GM19328 (cell line): ENCODE data around the gene NMUR1.

Experiments used
- ATAC-seq: cut with Tn5 transposase; IDR thresholded peaks from one replicate; pipeline ENCODE4 v1.9.1; 2021; ENCODE audit warnings: mild to moderate bottlenecking, moderate library complexity; ENCODE audit not compliant: unreplicated experiment

NMUR1 gene

GRCh38 chr2:231554748-231555545 is 24.7 kb upstream of the NMUR1 start:
- ATAC-seq: no peak

GRCh38 chr2:231554327-231554726 is 24.1 kb upstream of the NMUR1 start:
- ATAC-seq: no peak

- ATAC-seq: no peak
These were observed 22.5 kb upstream of the NMUR1 start for GRCh38 chr2:231552752-231553151.

- ATAC-seq: no peak
These were observed 19.4 kb upstream of the NMUR1 start for GRCh38 chr2:231549446-231550239.

GRCh38 chr2:231548752-231549151 is 18.5 kb upstream of the NMUR1 start:
- ATAC-seq: no peak

GRCh38 chr2:231547315-231548110 is 17.3 kb upstream of the NMUR1 start:
- ATAC-seq: no peak

GRCh38 chr2:231546014-231546715 is 15.9 kb upstream of the NMUR1 start:
- ATAC-seq: no peak

GRCh38 chr2:231545105-231545902 is 15.1 kb upstream of the NMUR1 start:
- peak; percentile 100 for ATAC-seq

- ATAC-seq: no peak
These were observed 11.9 kb upstream of the NMUR1 start for GRCh38 chr2:231542136-231542535.

GRCh38 chr2:231541645-231542044 is 11.4 kb upstream of the NMUR1 start:
- ATAC-seq: no peak

- no peak for ATAC-seq
These were observed 9.7 kb upstream of the NMUR1 start for GRCh38 chr2:231539991-231540390.

- no peak for ATAC-seq
These were observed 5.7 kb upstream of the NMUR1 start for GRCh38 chr2:231535961-231536360.

GRCh38 chr2:231533777-231534125 is 3.5 kb upstream of the NMUR1 start:
- ATAC-seq: no peak

GRCh38 chr2:231533086-231533776 is 3.0 kb upstream of the NMUR1 start:
- no peak for ATAC-seq

GRCh38 chr2:231532756-231533035 is 2.5 kb upstream of the NMUR1 start:
- ATAC-seq: no peak

- no peak for ATAC-seq
These were observed 1.9 kb upstream of the NMUR1 start for GRCh38 chr2:231531883-231532755.

GRCh38 chr2:231531466-231531865 is 1.2 kb upstream of the NMUR1 start:
- no peak for ATAC-seq

GRCh38 chr2:231528636-231529030 is 1.6 kb downstream of the NMUR1 start:
- ATAC-seq: no peak
